Measurements from ENCODE around the gene XRCC4. TPM values are rescaled to one million over a fixed set of nuclear protein-coding genes. Genes with fewer than 3 reads are reported as not detected.

Gene XRCC4
- total RNA-seq, 1 experiment from 2014 or later, result 10.8 TPM

DNA sequence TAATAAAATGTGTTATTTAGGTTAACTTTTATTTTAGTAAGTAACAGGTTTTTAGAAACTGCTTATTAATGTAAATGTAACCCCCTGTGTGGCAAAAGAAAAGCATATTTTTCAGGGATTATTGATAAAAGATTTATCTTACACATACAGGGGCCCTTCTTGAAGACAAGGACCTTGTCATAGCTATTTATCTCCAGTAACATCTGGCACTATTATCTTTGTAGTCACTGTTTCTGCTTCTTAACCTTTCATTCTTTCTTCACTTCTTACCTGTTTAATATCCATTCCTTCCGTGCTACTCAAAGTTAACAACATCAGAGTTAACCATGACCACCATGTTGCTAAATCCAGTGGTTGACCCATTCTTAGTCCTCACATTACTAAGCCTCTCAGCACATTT is 276.4 kb downstream of the XRCC4 start:
- no peak overlapping the region for H4K5ac ChIP-seq (ENCODE audit: insufficient read length, low read depth, low read length)
- no peak overlapping the region for H3T11ph ChIP-seq (ENCODE audit: low read length)
- H2BK12ac ChIP-seq (ENCODE audit: insufficient read length, low read depth, low read length), result no peak overlapping the region
- no peak overlapping the region for H2BK120ac ChIP-seq (ENCODE audit: low read depth, low read length, poor library complexity, severe bottlenecking)
- H3K23ac ChIP-seq (ENCODE audit: insufficient read length, low read depth, low read length), result no peak overlapping the region
- no peak overlapping the region for H2AFZ ChIP-seq (ENCODE audit: low read length)
- H3K9me3 ChIP-seq (ENCODE audit: control insufficient read depth, low read depth, low read length), result peaks cover 9% of the 10 kb centered on the region
- H4K20me1 ChIP-seq (ENCODE audit: control insufficient read depth, insufficient read depth, insufficient read length), result no peaks in the 10 kb centered on the region
- Mint-ChIP-seq H3K4me3 (no peak overlapping the region), H3K36me3 (ENCODE audit: insufficient read depth in 1 of 3, low read depth in 3 of 3) (peaks cover 24 to 35% (median 27%) of the 10 kb centered on the region in 3 experiments), H3K27ac (peak overlapping the region; percentile 16 to 96 (median 92); a peak in 6 of 7 replicates), H3K4me1 (peaks cover 47 to 49% of the 10 kb centered on the region in 2 experiments), H3K9me3 (peaks cover 25% of the 10 kb centered on the region in 2 experiments), H3K27me3 (ENCODE audit: low read depth) (no peaks in the 10 kb centered on the region; the same call in 1 of the 2 replicates)
- no CpG with 5 or more reads among the region's 1 CpG for WGBS (ENCODE audit: extremely low coverage, insufficient read length, low lambda C conversion rate)
- H3K4me2 ChIP-seq (ENCODE audit: insufficient read depth, insufficient read length, low read length), result no peak overlapping the region
- no peaks in the 10 kb centered on the region for H3K23me2 ChIP-seq (ENCODE audit: insufficient read length, low read depth, low read length, poor library complexity, severe bottlenecking)
- TF ChIP-seq, protein P1, sequence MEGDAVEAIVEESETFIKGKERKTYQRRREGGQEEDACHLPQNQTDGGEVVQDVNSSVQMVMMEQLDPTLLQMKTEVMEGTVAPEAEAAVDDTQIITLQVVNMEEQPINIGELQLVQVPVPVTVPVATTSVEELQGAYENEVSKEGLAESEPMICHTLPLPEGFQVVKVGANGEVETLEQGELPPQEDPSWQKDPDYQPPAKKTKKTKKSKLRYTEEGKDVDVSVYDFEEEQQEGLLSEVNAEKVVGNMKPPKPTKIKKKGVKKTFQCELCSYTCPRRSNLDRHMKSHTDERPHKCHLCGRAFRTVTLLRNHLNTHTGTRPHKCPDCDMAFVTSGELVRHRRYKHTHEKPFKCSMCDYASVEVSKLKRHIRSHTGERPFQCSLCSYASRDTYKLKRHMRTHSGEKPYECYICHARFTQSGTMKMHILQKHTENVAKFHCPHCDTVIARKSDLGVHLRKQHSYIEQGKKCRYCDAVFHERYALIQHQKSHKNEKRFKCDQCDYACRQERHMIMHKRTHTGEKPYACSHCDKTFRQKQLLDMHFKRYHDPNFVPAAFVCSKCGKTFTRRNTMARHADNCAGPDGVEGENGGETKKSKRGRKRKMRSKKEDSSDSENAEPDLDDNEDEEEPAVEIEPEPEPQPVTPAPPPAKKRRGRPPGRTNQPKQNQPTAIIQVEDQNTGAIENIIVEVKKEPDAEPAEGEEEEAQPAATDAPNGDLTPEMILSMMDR (conservative IDR thresholded peaks at IDR 0.05), result no peak
- no peaks in the 10 kb centered on the region for H3K79me1 ChIP-seq (ENCODE audit: insufficient read depth, low read depth, low read length, poor library complexity, severe bottlenecking)
- no peak overlapping the region for H2BK20ac ChIP-seq (ENCODE audit: low read depth, low read length, poor library complexity, severe bottlenecking)
- no peaks in the 10 kb centered on the region for H3K79me2 ChIP-seq (ENCODE audit: insufficient read depth, low read length)
- H2AK5ac ChIP-seq (ENCODE audit: insufficient read length, low read length), result no peak overlapping the region
- H3K4ac ChIP-seq (ENCODE audit: low read depth, low read length), result no peak overlapping the region
- H4K91ac ChIP-seq (ENCODE audit: insufficient read length, low read depth, low read length), result no peak overlapping the region
- no peak overlapping the region for H2BK15ac ChIP-seq (ENCODE audit: low read depth, low read length)
- no peak overlapping the region for H3K18ac ChIP-seq (ENCODE audit: insufficient read length, low read depth, low read length)
- H3K27ac ChIP-seq (ENCODE audit: insufficient read length, low read depth, low read length), result peak overlapping the region; percentile 89
- H3K4me1 ChIP-seq (ENCODE audit: insufficient read depth, low read length), result peaks cover 3% of the 10 kb centered on the region; the same call in 1 of the 2 replicates
- no peak overlapping the region for H3K14ac ChIP-seq (ENCODE audit: insufficient read depth, low read length)
- DNase-seq, result no peak
- H3K9ac ChIP-seq (ENCODE audit: extremely low read depth, insufficient read length, low read length), result no peak overlapping the region
- no peak overlapping the region for H4K8ac ChIP-seq (replicated peaks; ENCODE audit: insufficient read length, low read depth, low read length)
- peak overlapping the region; percentile 14 for H2BK5ac ChIP-seq (ENCODE audit: insufficient read length, low read length)
- no peaks in the 10 kb centered on the region for H3K27me3 ChIP-seq (ENCODE audit: insufficient read depth, low read length)
- H3K56ac ChIP-seq (ENCODE audit: insufficient read length, low read depth, low read length), result no peak overlapping the region
